Adrenal gland (tissue), 19 donors: Measurements from ENCODE around the gene PCSK9. TPM values are rescaled to one million over a fixed set of nuclear protein-coding genes. Genes with fewer than 3 reads are reported as not detected.

Experiments used
- DNase-seq, 7 donors: peaks; one replicate each; pipeline ENCODE4 v3.0.0-alpha.2; 2019 to 2020
- H3K27ac ChIP-seq, 5 donors: fragments of 200-600 bp; sonication (generic) in 4 of 5; 1 replicate in 3 of 5; 2 replicates in 2 of 5; pipeline versions ENCODE4 v1.5.1 to v1.8.0; 2016 to 2020; ENCODE audit warnings: mild to moderate bottlenecking in 1 of 5
- H3K27me3 ChIP-seq: fragments of 200-600 bp; 2 replicates; pipeline ENCODE4 v1.8.0; 2021
- H3K36me3 ChIP-seq, 2 donors: fragments of 200-600 bp; replicated peaks in 1 of 2; 1 replicate in 1 of 2; 2 replicates in 1 of 2; pipeline versions ENCODE4 v1.5.1 to v1.8.0; 2018 to 2022
- H3K4me1 ChIP-seq, 2 donors: fragments of 200-600 bp; replicated peaks in 1 of 2; 1 replicate in 1 of 2; 2 replicates in 1 of 2; pipeline versions ENCODE4 v1.5.1 to v1.8.0; 2018 to 2021
- H3K4me3 ChIP-seq, 4 donors: fragments of 200-600 bp; sonication (generic) in 3 of 4; one replicate each; pipeline ENCODE4 v1.5.1; 2016 to 2018
- H3K9me3 ChIP-seq, 3 donors: fragments of 200-600 bp; sonication (generic) in 1 of 3; replicated peaks in 1 of 3; 1 replicate in 2 of 3; 2 replicates in 1 of 3; pipeline versions ENCODE4 v1.5.1 to v1.8.0; 2016 to 2021
- CTCF ChIP-seq, 6 experiments: fragments of 450-650 bp in 4 of 6; fragments of 200-600 bp in 2 of 6; sonication (generic) in 1 of 6; IDR thresholded peaks; 1 replicate in 5 of 6; 2 replicates in 1 of 6; pipeline versions ENCODE4 v1.5.1 to v1.8.0; 2016 to 2021; ENCODE audit warnings: antibody characterized with exemption in 6 of 6, mild to moderate bottlenecking in 2 of 6, moderate library complexity in 1 of 6
- POLR2A ChIP-seq, 2 donors: fragments of 450-650 bp; IDR thresholded peaks; one replicate each; pipeline ENCODE4 v1.6.1; 2017; ENCODE audit warnings: antibody characterized with exemption in 2 of 2, mild to moderate bottlenecking in 2 of 2, moderate library complexity in 1 of 2
- WGBS, 4 donors: extraction: QIAGEN DNeasy Blood & Tissue Kit in 2 of 4; methylation state at CpG; one replicate each; pipeline versions ENCODE4 v1.1.5 to v1.1.7; 2013 to 2017; 5-methylcytosine and 5-hydroxymethylcytosine counted together
- intact Hi-C, 2 donors: fragments of 100-400 bp; cut with DNase I; formaldehyde crosslinking; loops; one replicate each; pipeline versions ENCODE4 v1.14.1 to v1.15.0; 2022 to 2023
- long read RNA-seq, 10 donors: library from polyadenylated mRNA in 3 of 10; unstranded in 2 of 10; stranded (forward) in 1 of 10; transcript quantifications; one replicate each; pipeline ENCODE4 v2.0.0 and lab custom pipeline, GENCODE V29; 2021 to 2026
- polyA plus RNA-seq, 3 donors: library from polyadenylated mRNA; stranded (reverse); fragments of 200-250 nt in 2 of 3; fragments of 350-450 nt in 1 of 3; fragmentation: Illumina TruSeq in 1 of 3; extraction: RNeasy Lipid Tissue Mini Kit (QIAGEN cat#74804) in 1 of 3; gene quantifications; one replicate each; pipeline ENCODE4 v1.2.3, GENCODE V29; 2013 to 2014
- total RNA-seq, 9 donors: library from RNA; depleted of rRNA in 4 of 9; stranded (reverse); fragments of >200 nt in 4 of 9; fragments of 120-200 nt in 1 of 9; fragmentation: NEBNext Ultra II Directional in 1 of 9; extraction: Animal tissue kit (Norgen Biotek cat#: 25700) in 1 of 9; gene quantifications; one replicate each; pipeline versions ENCODE4 v1.1.0 to v1.2.4, GENCODE V29; 2013 to 2023
- donor health status: healthy with polysubstance abuse.
- donor health status: Bipolar disorder and iron deficiency.
- donor health status: DM: yes; HTN: yes; CAD: no.
- donor health status: DM: no; HTN: no; CAD: no.
- donor health status: DM: no; HTN: no; CAD: no.
- donor health status: DM: yes; HTN: yes; CAD: no.

The PCSK9 gene
- total RNA-seq (1 to 10 TPM in 1 of 9 donors, under 1 TPM in 7, not detected in 1; 0.11 to 1.4 (median 0.37) TPM), polyA plus RNA-seq (under 1 TPM; 0.10 to 0.16 (median 0.15) TPM)
- long read RNA-seq, donor 1, result 0 reads
- long read RNA-seq, donor 2, result 0 reads
- long read RNA-seq, donor 3, result 0 reads
- long read RNA-seq, donor 4, result 0 reads
- long read RNA-seq, donor 5, result 0 reads
- long read RNA-seq, donor 6, result 0 reads
- long read RNA-seq, donor 7, result 0 reads
- long read RNA-seq, donor 8, result 0 reads
- long read RNA-seq, donor 9, result 0 reads
- long read RNA-seq, donor 10, result 0 reads

DNA sequence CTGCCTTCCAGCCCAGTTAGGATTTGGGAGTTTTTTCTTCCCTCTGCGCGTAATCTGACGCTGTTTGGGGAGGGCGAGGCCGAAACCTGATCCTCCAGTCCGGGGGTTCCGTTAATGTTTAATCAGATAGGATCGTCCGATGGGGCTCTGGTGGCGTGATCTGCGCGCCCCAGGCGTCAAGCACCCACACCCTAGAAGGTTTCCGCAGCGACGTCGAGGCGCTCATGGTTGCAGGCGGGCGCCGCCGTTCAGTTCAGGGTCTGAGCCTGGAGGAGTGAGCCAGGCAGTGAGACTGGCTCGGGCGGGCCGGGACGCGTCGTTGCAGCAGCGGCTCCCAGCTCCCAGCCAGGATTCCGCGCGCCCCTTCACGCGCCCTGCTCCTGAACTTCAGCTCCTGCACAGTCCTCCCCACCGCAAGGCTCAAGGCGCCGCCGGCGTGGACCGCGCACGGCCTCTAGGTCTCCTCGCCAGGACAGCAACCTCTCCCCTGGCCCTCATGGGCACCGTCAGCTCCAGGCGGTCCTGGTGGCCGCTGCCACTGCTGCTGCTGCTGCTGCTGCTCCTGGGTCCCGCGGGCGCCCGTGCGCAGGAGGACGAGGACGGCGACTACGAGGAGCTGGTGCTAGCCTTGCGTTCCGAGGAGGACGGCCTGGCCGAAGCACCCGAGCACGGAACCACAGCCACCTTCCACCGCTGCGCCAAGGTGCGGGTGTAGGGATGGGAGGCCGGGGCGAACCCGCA is at the start of gene PCSK9:
PCSK9 (plus strand) TSS at position 207 of the 741 bp plus-strand sequence; CDS start at position 497, 290 bp downstream.
- no peak for TF ChIP-seq CTCF (IDR thresholded peaks at IDR 0.05)
- no peak for TF ChIP-seq POLR2A (IDR thresholded peaks at IDR 0.05)
- Histone ChIP-seq H3K4me1 (peaks cover 0 to 5% of the 10 kb centered on the region in 2 donors), H3K4me3 (no peak within 1 kb of the TSS), H3K27ac (no peak within 1 kb of the TSS), H3K36me3 (no peaks in the 10 kb centered on the region), H3K9me3 (no peaks in the 10 kb centered on the region), H3K27me3 (peaks cover 45% of the 10 kb centered on the region)
- no peak for DNase-seq
- intact Hi-C loops, result no loop called here
- 0 to 4% (median 3%) methylated on average over 5 to 67 of the region's 67 CpGs for WGBS, 4 donors

DNA sequence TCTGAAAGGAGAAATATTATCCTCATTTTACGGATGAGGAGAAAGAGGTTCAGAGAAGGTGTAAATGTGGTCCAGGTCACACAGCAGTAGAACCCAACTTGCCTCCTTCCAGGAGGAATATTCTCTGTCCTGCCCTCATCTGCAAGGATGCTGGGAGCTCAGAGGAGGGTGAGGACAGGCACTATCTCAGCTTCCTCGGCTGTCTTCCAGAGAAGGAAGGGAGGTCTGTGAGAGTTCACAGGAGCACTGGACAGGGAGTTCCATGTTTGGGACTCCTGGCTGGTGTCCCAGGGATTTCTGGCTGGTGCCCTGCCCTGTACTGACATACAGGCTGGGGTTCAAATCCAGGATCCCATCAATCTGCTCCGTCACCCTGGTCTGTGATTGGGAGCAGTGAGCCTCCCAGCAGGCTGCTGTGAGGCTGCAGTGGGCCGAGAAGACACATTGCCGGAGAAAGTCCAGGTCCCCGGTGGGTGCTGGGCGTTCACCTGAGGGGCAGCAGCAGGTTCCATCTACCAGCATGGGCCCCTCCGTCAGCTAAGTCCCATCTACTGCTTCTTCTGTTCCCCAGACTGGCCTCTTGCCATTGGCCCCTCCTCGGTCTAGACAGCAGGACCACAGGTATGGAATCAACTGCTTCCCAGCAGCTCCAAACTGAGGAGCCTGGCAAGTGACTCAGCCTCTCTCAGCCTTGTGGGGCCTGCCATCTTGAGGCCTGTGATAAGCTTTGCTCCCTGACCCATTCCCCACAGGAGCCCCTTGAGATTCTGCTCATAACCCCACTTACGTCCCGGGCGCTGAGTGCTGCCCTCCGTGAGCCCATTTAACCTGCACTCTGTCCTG is 49.2 kb upstream of the PCSK9 start:
- 58 to 71% (median 67%) methylated on average over 7 to 13 of the region's 13 CpGs for WGBS, 4 donors
- TF ChIP-seq CTCF (IDR thresholded peaks at IDR 0.05), result no peak
- TF ChIP-seq POLR2A (IDR thresholded peaks at IDR 0.05), result no peak
- H3K27me3 ChIP-seq, result no peaks in the 10 kb centered on the region
- intact Hi-C loops, result no loop called here
- H3K9me3 ChIP-seq, result no peaks in the 10 kb centered on the region
- no peak overlapping the region for H3K4me3 ChIP-seq
- peaks cover 8 to 15% of the 10 kb centered on the region in 2 donors for H3K4me1 ChIP-seq
- DNase-seq, result peak in 6 of 7 donors; percentile 19 to 69 (median 47)
- H3K27ac ChIP-seq, result peak overlapping the region in 2 of 5 donors; percentile 18 to 56
- H3K36me3 ChIP-seq, result no peaks in the 10 kb centered on the region

DNA sequence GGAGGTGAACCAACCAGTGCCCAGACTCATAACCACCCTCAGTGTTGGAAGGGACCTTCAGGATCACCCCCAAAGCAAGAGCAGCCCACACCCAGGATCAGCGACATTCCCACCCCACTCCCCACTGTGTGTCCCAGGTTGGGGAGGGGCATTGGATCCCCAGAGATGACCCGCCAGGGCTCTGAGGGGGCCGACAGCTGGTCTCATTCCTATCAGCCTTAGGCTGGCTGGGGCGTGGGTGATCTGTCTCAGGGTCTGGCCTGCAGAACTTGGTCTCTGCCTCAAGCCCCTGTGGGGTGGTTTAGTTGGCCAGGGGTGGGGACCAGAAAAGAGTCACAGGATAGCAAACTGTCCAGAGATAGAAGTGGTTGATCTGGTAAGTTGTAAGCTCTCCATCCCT is 48.4 kb upstream of the PCSK9 start:
- H3K36me3 ChIP-seq, result no peaks in the 10 kb centered on the region
- H3K4me1 ChIP-seq, result peaks cover 8 to 15% of the 10 kb centered on the region in 2 donors
- 67 to 81% (median 71%) methylated on average over 3 to 4 of the region's 4 CpGs for WGBS, 4 donors
- DNase-seq, result no peak
- intact Hi-C loops, result no loop called here
- H3K4me3 ChIP-seq, result no peak overlapping the region
- no peaks in the 10 kb centered on the region for H3K27me3 ChIP-seq
- TF ChIP-seq POLR2A (IDR thresholded peaks at IDR 0.05) (no peak), CTCF (IDR thresholded peaks at IDR 0.05) (no peak)
- H3K9me3 ChIP-seq, result no peaks in the 10 kb centered on the region
- H3K27ac ChIP-seq, result peak overlapping the region in 1 of 5 donors; percentile 56

GRCh38 chr1:54991939-54992338 is 47.4 kb upstream of the PCSK9 start:
- intact Hi-C loops, result no loop called here

More at GRCh38 chr1:54991939-54992338, 47.4 kb upstream of the PCSK9 start:
- H3K27ac ChIP-seq, result no peak overlapping the region
- H3K27me3 ChIP-seq, result peaks cover 4% of the 10 kb centered on the region
- H3K9me3 ChIP-seq, result no peaks in the 10 kb centered on the region
- 67 to 77% (median 72%) methylated on average over 5 to 12 of the region's 12 CpGs for WGBS, 4 donors
- H3K4me1 ChIP-seq, result peaks cover 8 to 23% of the 10 kb centered on the region in 2 donors
- TF ChIP-seq POLR2A (IDR thresholded peaks at IDR 0.05) (no peak), CTCF (IDR thresholded peaks at IDR 0.05) (no peak)
- no peak for DNase-seq
- H3K36me3 ChIP-seq, result no peaks in the 10 kb centered on the region
- H3K4me3 ChIP-seq, result no peak overlapping the region
